A673 (cell line): ENCODE measurements around the gene LEMD1. TPM values are rescaled to one million over a fixed set of nuclear protein-coding genes. Genes with fewer than 3 reads are reported as not detected.

Experiments used
- BruUV-seq: library from RNA; stranded (reverse); fragments of 400-500 nt; replicated peaks from 2 replicates; lab custom pipeline; 2021; lab: Mats Ljungman, UMichigan
- CTCF ChIA-PET: fragments of 300-600 bp; sonication (Branson Sonifier 250); formaldehyde crosslinking; loops from one replicate; lab custom pipeline; 2022; ENCODE audit warnings: antibody characterized with exemption; lab: Charles Lee
- POLR2A ChIA-PET: fragments of 300-600 bp; sonication (Branson Sonifier 250); formaldehyde crosslinking; loops from one replicate; lab custom pipeline; 2022; ENCODE audit warnings: antibody characterized with exemption; ENCODE audit not compliant: low non-redundant PET; lab: Charles Lee
- DNase-seq: peaks from one replicate; pipeline ENCODE4 v3.0.0-alpha.2; 2015; ENCODE audit warnings: low spot score
- H3K27ac ChIP-seq: fragments of 200-600 bp; sonication (generic); 2 replicates; pipeline ENCODE4 v1.5.1; 2016; ENCODE audit warnings: mixed run types, low read depth, mild to moderate bottlenecking, mixed read lengths, antibody characterized with exemption, low read length; ENCODE audit not compliant: poor library complexity, severe bottlenecking
- H3K27me3 ChIP-seq: fragments of 200-600 bp; sonication (generic); replicated peaks from 2 replicates; pipeline ENCODE4 v1.6.1; 2017; ENCODE audit warnings: mixed run types, low read depth, mild to moderate bottlenecking, mixed read lengths, antibody characterized with exemption, low read length; ENCODE audit not compliant: insufficient read depth, poor library complexity
- H3K36me3 ChIP-seq: fragments of 200-600 bp; sonication (generic); 2 replicates; pipeline ENCODE4 v1.6.1; 2016; ENCODE audit warnings: mixed run types, mild to moderate bottlenecking, mixed read lengths, antibody characterized with exemption, low read length; ENCODE audit not compliant: insufficient read depth, poor library complexity, severe bottlenecking
- H3K4me1 ChIP-seq: fragments of 200-600 bp; sonication (generic); 2 replicates; pipeline ENCODE4 v1.6.1; 2017; ENCODE audit warnings: mixed run types, mild to moderate bottlenecking, mixed read lengths, antibody characterized with exemption, low read length; ENCODE audit not compliant: insufficient read depth, poor library complexity, severe bottlenecking
- H3K4me3 ChIP-seq: fragments of 200-600 bp; sonication (generic); 2 replicates; pipeline ENCODE4 v1.5.1; 2016; ENCODE audit warnings: low read depth, mixed run types, mild to moderate bottlenecking, mixed read lengths, low read length; ENCODE audit not compliant: poor library complexity, severe bottlenecking
- H3K9me3 ChIP-seq: fragments of 200-600 bp; sonication (generic); 2 replicates; pipeline ENCODE4 v1.6.1; 2016; ENCODE audit warnings: mixed run types, low read depth, mild to moderate bottlenecking, mixed read lengths, antibody characterized with exemption, low read length; ENCODE audit not compliant: poor library complexity, severe bottlenecking
- CTCF ChIP-seq: fragments of 300-800, 200-600 bp; sonication (generic); conservative IDR thresholded peaks from 2 replicates; pipeline ENCODE4 v1.5.1; 2017; ENCODE audit warnings: low read depth, mild to moderate bottlenecking, antibody characterized with exemption, low read length, moderate library complexity, mixed read lengths
- EZH2 ChIP-seq: fragments of 200-600 bp; sonication (generic); IDR thresholded peaks from 2 replicates; pipeline ENCODE4 v1.6.1; 2017; ENCODE audit warnings: borderline replicate concordance, low read depth, mild to moderate bottlenecking, mixed read lengths, antibody characterized with exemption, low read length; ENCODE audit not compliant: poor library complexity, severe bottlenecking
- intact Hi-C: fragments of 100-400 bp; cut with micrococcal nuclease; formaldehyde crosslinking; loops from one replicate; pipeline ENCODE4 v1.10.0; 2022; ENCODE audit not compliant: unreplicated experiment
- total RNA-seq: library from RNA; stranded (reverse); gene quantifications from 2 replicates; pipeline ENCODE4 v1.2.3, GENCODE V29; 2021

LEMD1 gene
- total RNA-seq, 1 experiment from 2014 or later = 1.5 TPM

- H3K27me3 ChIP-seq = peaks cover 21% of the 10 kb centered on the region
- intact Hi-C loops = no loop called here
- H3K27ac ChIP-seq = no peak overlapping the region
- H3K36me3 ChIP-seq = no peaks in the 10 kb centered on the region
- no peak overlapping the region for H3K4me3 ChIP-seq
- H3K4me1 ChIP-seq = peaks cover 12% of the 10 kb centered on the region
- ChIA-PET CTCF (no interaction called here), POLR2A (no interaction called here)
- BruUV-seq = no TSS peak
- no peaks in the 10 kb centered on the region for H3K9me3 ChIP-seq
- no peak for DNase-seq
- no peak for TF ChIP-seq CTCF
- TF ChIP-seq EZH2 = no peak
These were observed 74.8 kb downstream of the LEMD1 start for GRCh38 chr1:205346956-205347574.

- TF ChIP-seq CTCF (no peak), EZH2 (no peak)
- BruUV-seq = no TSS peak
- no peaks in the 10 kb centered on the region for H3K9me3 ChIP-seq
- no peaks in the 10 kb centered on the region for H3K36me3 ChIP-seq
- H3K4me1 ChIP-seq = peaks cover 12% of the 10 kb centered on the region
- intact Hi-C loops = no loop called here
- no peak for DNase-seq
- POLR2A ChIA-PET = no interaction called here
- CTCF ChIA-PET = no interaction called here
- no peak overlapping the region for H3K27ac ChIP-seq
- peaks cover 21% of the 10 kb centered on the region for H3K27me3 ChIP-seq
- no peak overlapping the region for H3K4me3 ChIP-seq
These were observed 76.1 kb downstream of the LEMD1 start for GRCh38 chr1:205345761-205346160.

GRCh38 chr1:205344066-205344928 is 77.6 kb downstream of the LEMD1 start:
- intact Hi-C loops = no loop called here
- H3K9me3 ChIP-seq = no peaks in the 10 kb centered on the region
- peaks cover 21% of the 10 kb centered on the region for H3K27me3 ChIP-seq
- TF ChIP-seq EZH2 = no peak
- no peak for TF ChIP-seq CTCF
- ChIA-PET POLR2A (no interaction called here), CTCF (interaction anchor here (0.6 to 0.7 kb wide), 2 partner anchors 277 to 313 kb away, joined by 3 to 5 read pairs; no protein-coding TSS in a partner anchor)
- peak overlapping the region; percentile 44 for H3K4me3 ChIP-seq
- H3K27ac ChIP-seq = no peak overlapping the region
- H3K4me1 ChIP-seq = peaks cover 12% of the 10 kb centered on the region
- DNase-seq = peak; percentile 34
- no peaks in the 10 kb centered on the region for H3K36me3 ChIP-seq
- no TSS peak for BruUV-seq
